SK-N-SH treated with all-trans-retinoic acid at 6 μM for 48 hours (cell line): Measurements from ENCODE around the gene COMMD8.

Source experiments
- CREB5 ChIP-seq: fragments of 250-450 bp; sonication (Bioruptor Pico); IDR thresholded peaks from 2 replicates; pipeline ENCODE4 v1.5.1; 2020; ENCODE audit warnings: low read depth, mild to moderate bottlenecking, moderate library complexity
- CSRNP3 ChIP-seq: fragments of 250-450 bp; sonication (Bioruptor Pico); IDR thresholded peaks from 2 replicates; pipeline ENCODE4 v1.5.1; 2021; ENCODE audit warnings: mild to moderate bottlenecking, moderate library complexity
- ESRRG ChIP-seq: fragments of 250-450 bp; sonication (Bioruptor Pico); IDR thresholded peaks from 2 replicates; pipeline ENCODE4 v1.6.1; 2021; ENCODE audit warnings: mild to moderate bottlenecking
- ISL1 ChIP-seq: fragments of 250-450 bp; sonication (Bioruptor Pico); IDR thresholded peaks from 2 replicates; pipeline ENCODE4 v2.1.2; 2022; ENCODE audit warnings: mild to moderate bottlenecking, moderate library complexity
- PATZ1 ChIP-seq: fragments of 250-450 bp; sonication (Bioruptor Pico); IDR thresholded peaks from 2 replicates; pipeline ENCODE4 v1.8.0; 2020; ENCODE audit warnings: mild to moderate bottlenecking, moderate library complexity, borderline replicate concordance
- PPARA ChIP-seq: fragments of 250-450 bp; sonication (Bioruptor Pico); IDR thresholded peaks from 2 replicates; pipeline ENCODE4 v1.5.0; 2020; ENCODE audit warnings: mild to moderate bottlenecking, borderline replicate concordance
- RARB ChIP-seq: fragments of 250-450 bp; sonication (Bioruptor Pico); IDR thresholded peaks from 2 replicates; pipeline ENCODE4 v1.8.0; 2021; ENCODE audit warnings: mild to moderate bottlenecking, moderate library complexity
- SNAI2 ChIP-seq: fragments of 250-450 bp; sonication (Bioruptor Pico); IDR thresholded peaks from 2 replicates; pipeline ENCODE4 v1.5.0; 2020; ENCODE audit warnings: mild to moderate bottlenecking, moderate library complexity
- TCF4 ChIP-seq: fragments of 250-450 bp; sonication (Bioruptor Pico); IDR thresholded peaks from 2 replicates; pipeline ENCODE4 v1.8.0; 2021; ENCODE audit warnings: mild to moderate bottlenecking, moderate library complexity, borderline replicate concordance
- TSHZ2 ChIP-seq: fragments of 250-450 bp; sonication (Bioruptor Pico); IDR thresholded peaks from 2 replicates; pipeline ENCODE4 v1.5.0; 2020; ENCODE audit warnings: mild to moderate bottlenecking, moderate library complexity
- ZFP3 ChIP-seq: fragments of 250-450 bp; sonication (Bioruptor Pico); IDR thresholded peaks from 2 replicates; pipeline ENCODE4 v1.5.0; 2020; ENCODE audit warnings: mild to moderate bottlenecking, moderate library complexity
- ZFP30 ChIP-seq: fragments of 450-650 bp; formaldehyde crosslinking; IDR thresholded peaks from 2 replicates; pipeline ENCODE4 v1.5.0; 2022; ENCODE audit warnings: mild to moderate bottlenecking, moderate library complexity
- ZNF70 ChIP-seq: fragments of 450-650 bp; formaldehyde crosslinking; IDR thresholded peaks from 2 replicates; pipeline ENCODE4 v1.5.0; 2020; ENCODE audit warnings: mild to moderate bottlenecking, moderate library complexity

GRCh38 chr4:47463235-47463956 is at the start of gene COMMD8:
- TF ChIP-seq PATZ1 (CRISPR knock-in tag) (no peak; the same call in 1 of the 2 replicates), ESRRG (CRISPR knock-in tag) (no peak), RARB (CRISPR knock-in tag) (no peak), ZFP3 (CRISPR knock-in tag) (no peak), PPARA (CRISPR knock-in tag) (no peak), CREB5 (CRISPR knock-in tag) (no peak), CSRNP3 (CRISPR knock-in tag) (no peak), ZFP30 (CRISPR knock-in tag) (no peak), ISL1 (CRISPR knock-in tag) (no peak), TSHZ2 (no peak), SNAI2 (CRISPR knock-in tag) (no peak), ZNF70 (CRISPR knock-in tag) (no peak), TCF4 (CRISPR knock-in tag) (no peak)
